ENCODE results near the gene TTBK1.

The TTBK1 gene

DNA sequence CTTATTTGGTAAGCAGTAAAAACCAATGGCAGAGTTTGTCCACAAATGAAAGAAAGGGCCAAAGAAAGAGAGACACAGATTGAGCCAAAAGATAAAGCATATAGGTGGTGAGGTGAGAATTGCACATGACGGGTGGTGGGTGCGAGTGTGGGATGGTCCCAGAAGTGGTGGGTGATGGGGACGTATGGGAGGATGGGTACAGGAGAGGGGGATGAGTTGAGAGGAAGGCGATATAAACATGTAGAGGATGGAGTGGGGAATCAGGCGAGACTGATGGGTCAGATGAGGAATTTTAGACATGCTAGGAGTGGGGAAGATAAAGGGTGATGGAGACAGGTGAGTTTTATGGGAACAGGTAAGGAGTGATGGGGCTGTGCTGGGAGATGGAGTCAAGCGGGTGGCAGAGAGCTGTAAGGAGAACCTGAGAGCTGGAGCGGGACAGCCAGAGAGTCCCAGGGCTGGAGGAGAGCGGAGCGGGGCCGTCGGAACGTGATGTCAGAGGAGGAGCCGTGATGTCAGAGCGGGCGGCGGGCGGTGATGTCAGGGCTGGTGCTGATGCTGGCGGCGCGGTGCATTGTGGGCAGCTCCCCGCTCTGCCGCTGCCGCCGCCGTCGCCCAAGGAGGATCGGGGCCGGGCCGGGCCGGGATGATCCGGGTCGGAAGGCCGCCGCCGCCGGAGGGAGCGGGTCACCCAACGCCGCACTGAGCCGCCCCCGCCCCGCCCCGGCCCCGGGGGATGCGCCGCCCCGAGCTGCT, at the start of gene TTBK1:
TTBK1 (plus strand) TSS at position 574 of the 756 bp plus-strand sequence. CDS start 3,180 bp downstream, outside the sequence.
- DNase-seq, result peak; percentile 28

DNA sequence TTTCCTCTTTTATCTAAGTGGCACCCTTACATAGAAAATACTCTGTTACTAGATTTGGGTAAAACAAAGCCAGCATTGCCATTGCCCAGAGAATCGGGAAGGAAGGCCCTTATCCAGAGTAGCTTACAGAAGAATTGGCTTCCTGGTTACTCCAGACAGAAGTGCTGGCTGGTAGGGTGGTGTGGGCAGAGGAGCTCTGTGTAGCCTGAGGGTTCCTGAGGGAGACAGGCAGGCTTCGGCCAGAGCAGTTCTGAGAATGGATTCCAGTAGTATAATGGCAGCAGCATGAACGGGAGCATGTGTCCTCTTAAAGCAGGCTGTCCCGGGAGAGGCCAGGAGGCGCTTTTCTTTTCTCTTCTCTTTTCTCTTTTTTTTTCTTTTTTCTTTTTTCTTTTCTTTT, 49.4 kb upstream of the TTBK1 start:
- DNase-seq, result no peak

DNA sequence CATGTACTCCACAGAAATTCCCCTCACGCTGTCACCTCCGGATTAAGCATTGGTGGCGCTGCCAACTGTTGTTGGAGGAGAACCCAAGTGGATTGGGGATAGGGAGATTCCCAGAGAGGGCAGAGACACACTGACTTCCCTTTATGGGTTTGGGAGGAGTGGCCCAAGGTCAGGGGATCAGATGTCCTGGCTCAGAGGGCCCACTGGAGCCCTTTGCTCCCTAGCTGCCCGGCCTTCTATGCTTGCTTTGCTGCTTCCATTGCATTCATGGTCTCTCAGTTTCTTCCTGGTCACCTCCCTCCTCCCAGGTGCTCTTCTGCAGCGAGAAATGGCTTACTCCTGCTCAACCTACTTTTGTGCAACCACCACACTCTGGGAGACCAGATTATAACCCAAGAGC, 46.9 kb upstream of the TTBK1 start:
- DNase-seq, result no peak

DNA sequence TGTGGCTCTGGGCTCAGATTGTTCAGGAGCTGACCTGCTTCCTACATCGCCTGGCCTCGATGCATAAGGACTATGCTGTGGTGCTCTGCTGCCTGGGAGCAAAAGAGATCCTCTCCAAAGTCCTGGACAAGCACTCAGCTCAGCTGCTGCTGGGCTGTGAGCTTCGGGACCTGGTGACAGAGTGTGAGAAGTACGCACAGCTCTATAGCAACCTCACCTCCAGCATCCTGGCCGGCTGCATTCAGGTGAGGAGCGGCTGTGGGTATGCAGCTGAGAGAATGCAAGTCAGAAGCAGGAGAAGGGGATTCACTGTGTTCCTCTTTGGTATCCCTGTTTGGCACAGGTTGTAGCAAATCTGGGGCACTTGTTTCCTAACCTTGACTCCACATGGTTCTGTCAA, 43.4 kb upstream of the TTBK1 start:
- DNase-seq, result no peak

DNA sequence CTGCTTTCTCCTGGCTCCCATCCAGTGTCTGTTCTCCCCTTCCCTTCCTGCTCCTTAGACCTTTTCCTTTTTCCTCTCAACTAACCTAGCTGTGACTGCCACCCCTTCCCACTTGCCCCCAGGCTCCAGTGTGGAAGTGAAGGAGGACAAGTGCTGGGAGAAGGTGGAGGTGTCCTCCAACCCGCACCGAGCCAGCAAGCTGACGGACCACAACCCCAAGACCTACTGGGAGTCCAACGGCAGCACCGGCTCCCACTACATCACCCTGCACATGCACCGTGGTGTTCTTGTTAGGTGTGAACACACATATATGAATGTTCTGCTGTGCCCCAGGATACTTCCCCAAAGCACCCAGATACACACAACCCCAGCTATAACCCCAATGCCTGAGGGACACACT, 42.7 kb upstream of the TTBK1 start:
- DNase-seq, result no peak

DNA sequence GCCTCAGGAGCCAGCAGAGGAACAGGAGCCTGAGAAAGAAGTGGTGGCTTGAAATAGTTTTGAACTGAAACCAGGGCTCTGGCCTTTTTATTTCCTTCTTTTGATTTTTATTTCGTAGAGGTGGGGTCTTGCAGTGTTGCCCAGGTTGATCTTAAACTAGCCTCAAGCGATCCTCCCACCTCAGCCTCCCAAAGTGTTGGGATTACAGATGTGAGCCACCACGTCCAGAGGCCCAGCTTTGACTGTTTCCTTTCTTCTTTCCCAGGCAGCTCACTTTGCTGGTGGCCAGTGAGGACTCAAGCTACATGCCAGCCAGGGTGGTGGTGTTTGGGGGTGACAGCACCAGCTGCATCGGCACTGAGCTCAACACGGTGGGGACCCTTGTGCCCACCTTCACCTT, 40.8 kb upstream of the TTBK1 start:
- no peak for DNase-seq

DNA sequence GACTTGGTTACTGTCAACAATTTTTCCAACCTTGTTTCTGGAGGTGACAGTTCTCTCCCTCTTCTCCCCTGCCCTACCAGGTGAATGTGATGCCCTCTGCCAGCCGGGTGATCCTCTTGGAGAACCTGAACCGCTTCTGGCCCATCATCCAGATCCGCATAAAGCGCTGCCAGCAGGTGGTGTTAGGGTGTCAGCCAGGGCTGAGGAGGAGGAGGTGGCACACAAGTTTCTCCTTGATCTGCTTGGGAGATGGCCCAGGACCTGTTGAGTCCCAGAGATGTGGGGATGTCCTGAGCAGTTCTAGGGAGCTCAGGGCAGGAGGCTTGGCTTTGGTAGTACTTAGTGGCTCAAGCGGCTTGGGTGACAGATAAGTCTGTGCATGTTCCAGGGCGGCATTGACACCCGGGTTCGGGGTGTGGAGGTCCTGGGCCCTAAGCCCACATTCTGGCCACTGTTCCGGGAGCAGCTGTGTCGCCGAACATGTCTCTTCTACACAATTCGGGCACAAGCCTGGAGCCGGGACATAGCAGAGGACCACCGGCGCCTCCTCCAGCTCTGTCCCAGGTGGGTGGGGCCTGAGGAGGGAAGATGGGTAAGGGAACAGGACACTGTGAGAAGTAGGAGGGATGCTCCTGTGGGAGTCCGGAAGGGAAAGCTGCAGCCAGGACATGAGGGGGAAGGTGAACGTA, 40.1 kb upstream of the TTBK1 start:
- DNase-seq, result no peak

DNA sequence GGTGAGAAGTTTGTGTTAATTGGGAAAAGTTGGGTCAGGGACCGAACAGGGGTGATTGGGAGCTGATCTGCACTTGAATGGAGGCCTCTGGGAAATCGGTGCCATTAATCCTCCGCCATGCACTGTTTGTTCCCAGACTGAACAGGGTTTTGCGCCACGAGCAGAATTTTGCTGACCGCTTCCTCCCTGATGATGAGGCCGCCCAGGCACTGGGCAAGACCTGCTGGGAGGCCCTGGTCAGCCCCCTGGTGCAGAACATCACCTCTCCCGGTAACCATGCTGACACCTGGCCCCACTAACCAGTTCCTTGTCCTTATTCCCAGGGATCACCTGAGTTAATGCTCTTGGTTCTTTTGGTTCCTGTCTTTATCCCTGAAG, 39.6 kb upstream of the TTBK1 start:
- no peak for DNase-seq

DNA sequence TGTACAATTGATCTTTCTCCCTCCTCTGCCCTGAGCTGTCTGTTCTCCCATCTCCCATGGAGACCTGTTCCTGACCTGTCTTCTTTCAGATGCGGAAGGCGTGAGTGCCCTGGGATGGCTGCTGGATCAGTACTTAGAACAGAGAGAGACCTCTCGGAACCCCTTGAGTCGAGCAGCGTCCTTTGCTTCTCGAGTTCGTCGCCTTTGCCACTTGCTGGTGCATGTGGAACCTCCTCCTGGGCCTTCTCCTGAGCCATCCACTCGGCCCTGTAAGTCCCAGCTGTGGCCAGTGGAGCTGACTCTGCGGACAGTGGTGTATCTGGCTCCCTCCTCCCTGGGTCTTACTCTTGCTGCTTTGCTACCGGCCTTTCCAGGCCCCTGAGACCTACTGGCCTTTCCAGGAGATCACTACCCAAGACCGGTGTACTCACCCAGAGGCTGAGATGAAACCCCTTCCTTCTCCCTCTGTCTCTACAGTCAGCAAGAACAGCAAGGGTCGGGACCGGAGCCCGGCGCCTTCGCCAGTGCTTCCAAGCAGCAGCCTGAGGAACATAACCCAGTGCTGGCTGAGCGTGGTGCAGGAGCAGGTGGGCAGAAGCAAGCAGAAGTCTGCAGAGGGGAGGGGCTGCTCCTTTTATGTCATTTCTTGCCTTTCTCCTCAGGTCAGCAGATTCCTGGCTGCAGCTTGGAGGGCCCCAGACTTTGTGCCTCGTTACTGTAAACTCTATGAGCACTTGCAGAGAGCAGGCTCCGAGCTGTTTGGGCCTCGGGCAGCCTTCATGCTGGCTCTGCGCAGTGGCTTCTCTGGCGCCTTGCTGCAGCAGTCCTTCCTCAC, 38.8 kb upstream of the TTBK1 start:
- DNase-seq, result no peak

DNA sequence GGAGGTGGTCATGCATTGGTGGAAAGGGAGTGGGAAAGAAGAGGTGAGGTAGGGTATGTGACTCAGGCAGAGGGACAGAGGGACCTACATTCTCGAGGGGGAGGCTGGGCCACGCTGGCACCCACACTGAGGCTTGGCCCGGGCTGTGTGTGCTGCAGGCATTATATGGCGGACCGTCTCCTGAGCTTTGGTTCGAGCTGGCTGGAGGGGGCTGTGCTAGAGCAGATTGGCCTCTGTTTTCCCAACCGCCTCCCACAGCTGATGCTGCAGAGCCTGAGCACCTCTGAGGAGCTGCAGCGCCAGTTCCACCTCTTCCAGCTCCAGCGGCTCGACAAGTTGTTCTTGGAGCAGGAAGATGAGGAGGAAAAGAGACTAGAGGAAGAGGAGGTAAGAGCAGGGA, 37.4 kb upstream of the TTBK1 start:
- DNase-seq, result no peak

DNA sequence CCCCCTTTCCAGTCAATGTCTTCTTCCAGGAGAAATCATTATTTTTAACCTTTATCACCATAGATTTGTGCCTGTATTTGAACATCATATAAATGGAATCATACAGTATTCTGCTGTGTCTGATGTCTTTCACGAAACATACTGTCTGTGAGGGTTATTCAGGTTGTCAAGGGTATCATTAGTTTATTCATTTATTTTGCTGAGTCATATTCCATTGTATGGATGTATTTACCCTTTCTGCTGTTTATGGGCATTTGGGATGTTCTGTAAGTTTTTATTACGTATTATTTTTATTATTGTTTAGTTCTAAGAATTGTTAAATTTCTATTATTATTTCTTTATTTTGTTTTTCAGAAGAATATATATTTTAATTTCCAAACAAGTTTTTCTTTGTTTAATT, 36.0 kb upstream of the TTBK1 start:
- no peak for DNase-seq

DNA sequence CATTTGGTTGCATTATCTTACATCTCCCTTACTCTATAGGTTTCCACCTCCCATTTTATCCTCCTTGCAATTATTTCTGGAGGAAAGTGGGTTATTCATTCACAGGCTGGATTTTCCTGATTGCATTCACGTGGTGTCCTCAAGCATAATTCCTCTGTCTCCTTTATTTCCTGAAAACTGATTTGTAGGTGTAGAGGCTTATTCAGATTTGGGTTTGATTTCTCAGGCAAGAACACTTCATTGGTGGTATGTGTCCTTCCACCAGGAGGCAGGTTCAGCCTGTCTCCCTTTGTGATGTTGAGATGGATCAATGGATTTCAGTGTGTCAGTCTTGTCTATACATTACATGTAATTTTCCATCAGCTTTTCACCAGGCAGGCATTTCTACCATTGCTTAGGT, 31.3 kb upstream of the TTBK1 start:
- no peak for DNase-seq

DNA sequence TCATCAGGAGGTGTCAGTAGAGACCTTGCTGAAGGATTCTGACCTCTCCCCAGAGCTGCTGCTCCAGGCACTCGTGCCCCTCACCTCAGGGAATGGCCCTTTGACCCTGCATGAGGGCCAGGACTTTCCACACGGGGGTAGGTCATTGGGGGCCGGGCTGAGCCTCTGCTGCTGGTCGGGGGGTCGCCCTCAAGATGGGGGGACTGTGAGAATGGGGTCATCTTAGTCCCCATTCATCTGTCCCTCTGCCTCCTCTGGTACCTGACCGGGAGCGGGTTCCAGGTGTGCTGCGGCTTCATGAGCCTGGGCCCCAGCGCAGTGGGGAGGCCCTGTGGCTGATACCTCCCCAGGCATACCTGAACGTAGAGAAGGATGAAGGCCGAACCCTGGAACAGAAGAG, 29.9 kb upstream of the TTBK1 start:
- DNase-seq, result no peak

DNA sequence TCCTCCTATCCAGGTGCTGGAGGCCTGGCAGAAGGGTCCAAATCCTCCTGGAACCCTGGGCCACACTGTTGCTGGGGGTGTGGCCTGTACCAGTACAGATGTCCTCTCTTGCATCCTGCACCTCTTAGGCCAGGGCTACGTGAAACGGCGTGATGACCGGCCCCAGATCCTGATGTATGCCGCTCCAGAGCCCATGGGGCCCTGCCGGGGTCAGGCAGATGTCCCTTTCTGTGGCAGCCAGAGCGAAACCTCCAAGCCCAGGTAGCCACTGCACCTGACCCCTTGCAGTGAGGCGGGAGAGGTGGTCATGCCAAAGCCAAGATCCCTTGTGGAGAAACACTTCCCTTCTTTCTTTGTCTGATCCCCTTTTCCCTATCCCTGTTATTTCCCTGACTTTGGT, 28.2 kb upstream of the TTBK1 start:
- no peak for DNase-seq

DNA sequence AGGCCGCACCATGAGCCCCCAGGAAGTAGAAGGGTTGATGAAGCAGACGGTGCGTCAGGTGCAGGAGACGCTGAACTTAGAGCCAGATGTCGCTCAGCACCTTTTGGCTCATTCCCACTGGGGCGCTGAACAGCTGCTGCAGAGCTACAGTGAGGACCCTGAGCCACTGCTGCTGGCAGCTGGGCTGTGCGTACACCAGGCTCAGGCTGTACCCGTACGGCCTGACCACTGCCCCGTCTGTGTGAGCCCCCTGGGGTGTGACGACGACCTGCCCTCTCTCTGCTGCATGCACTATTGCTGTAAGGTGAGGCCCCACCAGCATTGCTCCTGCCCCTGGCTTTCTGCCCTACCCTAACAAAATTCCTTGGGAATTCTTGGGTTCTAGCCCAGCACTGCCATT, 27.1 kb upstream of the TTBK1 start:
- DNase-seq, result peak; percentile 38

DNA sequence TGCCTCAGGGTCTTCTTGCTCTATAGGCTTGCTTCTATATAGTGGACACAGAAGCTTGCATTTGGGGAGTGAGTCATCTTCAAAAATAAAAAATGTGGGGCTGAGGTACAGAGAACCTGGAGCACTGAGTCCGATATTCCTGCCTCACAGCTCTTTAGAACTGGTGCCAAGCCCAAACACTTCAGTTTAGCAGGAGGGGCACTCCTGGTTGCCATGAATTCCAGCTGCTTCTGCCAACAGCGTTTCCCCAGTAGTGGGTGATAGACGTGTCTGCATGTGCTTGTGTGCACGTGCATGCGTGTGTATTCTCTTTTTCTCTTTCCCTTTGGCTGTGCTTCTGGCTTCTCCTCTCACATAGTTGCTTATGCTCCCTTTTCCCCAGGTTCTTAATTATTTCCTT, 25.9 kb upstream of the TTBK1 start:
- DNase-seq, result no peak

DNA sequence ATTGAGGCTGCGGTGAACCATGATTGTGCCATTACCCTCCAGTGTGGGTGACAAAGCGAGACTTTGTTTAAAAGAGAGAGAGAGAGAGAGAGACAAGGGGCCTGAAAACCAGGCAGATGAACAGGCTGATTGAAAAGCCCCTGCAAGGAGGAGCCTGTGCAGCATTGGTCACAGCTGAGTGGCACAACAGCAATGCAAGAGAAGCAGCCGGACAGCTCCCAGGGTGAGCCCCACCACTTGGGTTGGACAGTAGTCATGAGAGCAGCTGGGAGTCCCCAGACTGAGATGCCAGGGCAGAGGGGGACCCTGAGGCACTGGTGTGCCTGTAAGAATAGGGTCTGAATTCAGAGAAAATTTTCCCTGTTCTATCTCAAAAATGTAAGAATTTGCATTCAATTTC, 24.2 kb upstream of the TTBK1 start:
- no peak for DNase-seq

DNA sequence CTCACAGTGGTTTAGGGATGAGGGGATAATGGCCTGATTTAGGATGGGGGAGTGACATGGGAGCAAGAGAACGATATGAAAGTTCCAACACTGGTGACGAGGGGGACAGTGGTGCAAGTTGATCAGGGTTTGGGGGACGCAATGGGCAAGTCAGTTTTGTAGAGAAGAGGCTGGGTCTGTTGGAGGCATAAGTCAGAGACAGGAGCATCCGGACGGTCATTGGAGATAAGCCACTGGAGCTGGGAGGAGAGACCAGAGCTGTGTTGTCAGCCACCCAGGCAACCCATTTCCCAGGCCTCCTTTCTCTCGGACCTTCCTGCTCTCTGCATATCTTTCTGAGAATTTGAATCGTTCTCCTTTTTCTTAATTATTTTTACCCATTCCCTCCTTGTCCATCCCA, 23.5 kb upstream of the TTBK1 start:
- no peak for DNase-seq

DNA sequence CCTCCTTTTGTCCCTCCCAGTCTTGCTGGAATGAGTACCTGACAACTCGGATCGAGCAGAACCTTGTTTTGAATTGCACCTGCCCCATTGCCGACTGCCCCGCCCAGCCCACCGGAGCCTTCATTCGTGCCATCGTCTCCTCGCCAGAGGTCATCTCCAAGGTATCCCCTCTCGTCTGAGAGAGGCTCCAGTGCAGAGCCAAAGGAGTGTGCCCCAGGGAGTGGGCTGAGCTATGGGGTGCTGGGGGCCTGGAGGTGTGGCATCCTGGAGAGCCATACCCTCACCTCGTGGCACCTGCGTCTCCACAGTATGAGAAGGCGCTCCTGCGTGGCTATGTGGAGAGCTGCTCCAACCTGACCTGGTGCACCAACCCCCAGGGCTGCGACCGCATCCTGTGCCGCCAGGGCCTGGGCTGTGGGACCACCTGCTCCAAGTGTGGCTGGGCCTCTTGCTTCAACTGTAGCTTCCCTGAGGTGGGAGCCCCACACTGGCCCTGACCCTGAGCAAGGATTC, 22.8 kb upstream of the TTBK1 start:
- no peak for DNase-seq

DNA sequence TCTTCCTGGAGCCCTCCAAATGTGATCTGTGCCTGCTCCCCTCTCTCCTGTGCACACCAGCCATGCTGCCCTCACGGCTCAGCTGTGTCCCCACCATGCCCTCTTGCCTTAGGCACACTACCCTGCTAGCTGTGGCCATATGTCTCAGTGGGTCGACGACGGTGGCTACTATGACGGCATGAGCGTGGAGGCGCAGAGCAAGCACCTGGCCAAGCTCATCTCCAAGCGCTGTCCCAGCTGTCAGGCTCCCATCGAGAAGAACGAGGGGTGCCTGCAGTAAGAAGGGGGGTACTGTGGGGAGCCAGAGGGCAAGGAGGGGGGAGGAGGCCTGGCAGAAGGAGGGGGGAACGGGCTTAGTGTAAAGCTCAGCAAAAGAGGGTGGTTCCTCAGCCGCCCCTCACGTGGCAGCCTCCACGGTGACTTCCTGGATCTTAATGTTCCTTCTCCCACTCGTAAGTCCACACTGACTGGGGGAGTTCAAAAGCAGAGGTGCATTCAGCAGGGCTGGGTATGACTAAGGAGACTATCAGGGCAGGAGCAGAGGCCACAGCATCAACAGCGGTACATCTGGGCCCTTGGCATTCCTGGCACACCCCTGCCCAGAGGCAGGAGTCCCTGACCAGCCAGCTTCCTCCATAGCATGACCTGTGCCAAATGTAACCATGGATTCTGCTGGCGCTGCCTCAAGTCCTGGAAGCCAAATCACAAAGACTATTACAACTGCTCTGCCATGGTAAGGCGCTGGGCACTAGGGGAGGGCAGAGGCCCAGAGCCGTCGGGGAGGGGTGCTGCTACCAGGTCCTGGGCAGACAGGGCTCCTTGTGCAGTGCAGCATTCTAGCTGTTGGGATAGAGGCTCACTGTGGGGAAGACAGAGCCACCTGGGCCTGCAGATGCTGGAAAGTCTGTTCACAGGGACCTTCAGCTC, 22.0 kb upstream of the TTBK1 start:
- DNase-seq, result no peak

DNA sequence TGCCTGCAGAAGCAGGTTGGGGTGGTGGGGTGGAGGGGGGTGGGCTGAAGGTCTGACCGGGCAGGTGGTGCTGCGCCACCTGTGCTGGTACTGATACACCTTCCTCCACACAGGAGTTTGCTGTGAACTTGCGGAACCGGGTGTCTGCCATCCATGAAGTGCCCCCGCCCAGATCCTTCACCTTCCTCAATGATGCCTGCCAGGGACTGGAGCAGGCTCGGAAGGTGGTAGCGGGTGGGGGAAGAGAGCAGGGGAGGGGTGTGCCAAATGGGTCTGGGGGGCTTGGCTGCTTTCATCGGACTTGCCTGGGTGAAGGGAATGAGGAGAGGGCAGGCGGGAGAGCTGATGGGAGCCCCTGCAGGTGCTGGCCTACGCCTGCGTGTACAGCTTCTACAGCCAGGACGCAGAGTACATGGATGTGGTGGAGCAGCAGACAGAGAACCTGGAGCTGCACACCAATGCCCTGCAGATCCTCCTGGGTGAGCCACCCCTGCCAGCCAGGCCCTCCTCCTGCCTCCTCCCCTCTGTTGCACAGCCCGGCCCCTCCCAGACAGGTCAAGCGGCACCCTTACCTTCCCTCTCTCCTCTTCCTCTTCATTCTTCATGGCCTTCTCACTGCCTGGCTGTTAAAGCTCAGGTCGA, 20.7 kb upstream of the TTBK1 start:
- no peak for DNase-seq

DNA sequence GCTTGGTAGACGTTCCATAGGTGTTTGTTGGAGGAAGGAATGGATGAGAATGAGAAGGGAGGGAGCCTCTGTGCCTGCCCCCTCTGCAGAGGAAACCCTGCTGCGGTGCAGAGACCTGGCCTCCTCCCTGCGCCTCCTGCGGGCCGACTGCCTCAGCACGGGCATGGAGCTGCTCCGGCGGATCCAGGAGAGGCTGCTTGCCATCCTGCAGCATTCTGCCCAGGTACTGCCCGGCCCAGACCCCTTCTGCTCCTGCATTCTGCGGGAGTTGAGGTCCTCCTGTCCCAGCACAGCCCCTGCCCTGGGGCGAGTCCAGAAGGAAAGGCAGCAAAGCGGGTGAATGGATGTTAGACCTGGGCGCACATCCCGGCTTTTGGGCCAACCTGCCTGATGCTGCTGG, 20.1 kb upstream of the TTBK1 start:
- no peak for DNase-seq
